Measurements from ENCODE around the gene CD209.

Gene CD209

GRCh38 chr19:7716762-7717161 lies 30.6 kb downstream of the CD209 start:
- DNase-seq, result no peak
- TF ChIP-seq CTCF (IDR thresholded peaks at IDR 0.05; ENCODE audit: low read depth, low read length), result no peak
- H3K9me3 ChIP-seq (ENCODE audit: severe bottlenecking), result no peaks in the 10 kb centered on the region
- H3K27ac ChIP-seq, result no peak overlapping the region
- no peaks in the 10 kb centered on the region for H3K36me3 ChIP-seq
- H3K4me3 ChIP-seq (ENCODE audit: low read depth, low read length), result no peak overlapping the region
- no peaks in the 10 kb centered on the region for H3K27me3 ChIP-seq (ENCODE audit: insufficient read depth, low read depth, severe bottlenecking)

- H3K27ac ChIP-seq, result no peak overlapping the region
- no peaks in the 10 kb centered on the region for H3K36me3 ChIP-seq
- no peak for TF ChIP-seq CTCF (IDR thresholded peaks at IDR 0.05; ENCODE audit: low read depth, low read length)
- DNase-seq, result no peak
- H3K27me3 ChIP-seq (ENCODE audit: insufficient read depth, low read depth, severe bottlenecking), result no peaks in the 10 kb centered on the region
- H3K9me3 ChIP-seq (ENCODE audit: severe bottlenecking), result no peaks in the 10 kb centered on the region
- H3K4me3 ChIP-seq (ENCODE audit: low read depth, low read length), result no peak overlapping the region
Measured at GRCh38 chr19:7715671-7716070, 31.7 kb downstream of the CD209 start.

- H3K9me3 ChIP-seq (ENCODE audit: severe bottlenecking), result no peaks in the 10 kb centered on the region
- no peak for TF ChIP-seq CTCF (IDR thresholded peaks at IDR 0.05; ENCODE audit: low read depth, low read length)
- DNase-seq, result no peak
- H3K27me3 ChIP-seq (ENCODE audit: insufficient read depth, low read depth, severe bottlenecking), result no peaks in the 10 kb centered on the region
- H3K27ac ChIP-seq, result no peak overlapping the region
- no peak overlapping the region for H3K4me3 ChIP-seq (ENCODE audit: low read depth, low read length)
- H3K36me3 ChIP-seq, result no peaks in the 10 kb centered on the region
Measured at GRCh38 chr19:7710616-7711015, 36.7 kb downstream of the CD209 start.

GRCh38 chr19:7709932-7710460 lies 37.3 kb downstream of the CD209 start:
- Histone ChIP-seq H3K4me3 (ENCODE audit: low read depth, low read length) (no peak overlapping the region), H3K27ac (no peak overlapping the region), H3K9me3 (ENCODE audit: severe bottlenecking) (no peaks in the 10 kb centered on the region), H3K36me3 (no peaks in the 10 kb centered on the region), H3K27me3 (ENCODE audit: insufficient read depth, low read depth, severe bottlenecking) (no peaks in the 10 kb centered on the region)
- no peak for TF ChIP-seq CTCF (IDR thresholded peaks at IDR 0.05; ENCODE audit: low read depth, low read length)
- no peak for DNase-seq

- Histone ChIP-seq H3K27ac (no peak overlapping the region), H3K4me3 (ENCODE audit: low read depth, low read length) (no peak overlapping the region), H3K9me3 (ENCODE audit: severe bottlenecking) (no peaks in the 10 kb centered on the region), H3K36me3 (no peaks in the 10 kb centered on the region), H3K27me3 (ENCODE audit: insufficient read depth, low read depth, severe bottlenecking) (no peaks in the 10 kb centered on the region)
- TF ChIP-seq CTCF (IDR thresholded peaks at IDR 0.05; ENCODE audit: low read depth, low read length), result no peak
- no peak for DNase-seq
Measured at GRCh38 chr19:7706955-7707456, 40.3 kb downstream of the CD209 start.

Measured in WERI-Rb-1 (cell line).